Mesenteric fat pad (tissue), 1 donor: ENCODE data around the gene VAV2. TPM values are rescaled to one million over a fixed set of nuclear protein-coding genes. Genes with fewer than 3 reads are reported as not detected.

Source experiments
- DNase-seq: peaks from one replicate; pipeline ENCODE4 v3.0.0-alpha.2; 2020; ENCODE audit warnings: low spot score
- total RNA-seq: library from RNA; stranded (reverse); fragmentation: NEBNext Ultra II Directional; extraction: Animal tissue kit (Norgen Biotek cat#: 25700); gene quantifications from one replicate; pipeline ENCODE4 v1.2.1, GENCODE V29; 2021
- donor health status: DM: yes; HTN: yes; CAD: no.

The VAV2 gene
- total RNA-seq, 1 donor from 2014 or later, result 19.3 TPM

DNA sequence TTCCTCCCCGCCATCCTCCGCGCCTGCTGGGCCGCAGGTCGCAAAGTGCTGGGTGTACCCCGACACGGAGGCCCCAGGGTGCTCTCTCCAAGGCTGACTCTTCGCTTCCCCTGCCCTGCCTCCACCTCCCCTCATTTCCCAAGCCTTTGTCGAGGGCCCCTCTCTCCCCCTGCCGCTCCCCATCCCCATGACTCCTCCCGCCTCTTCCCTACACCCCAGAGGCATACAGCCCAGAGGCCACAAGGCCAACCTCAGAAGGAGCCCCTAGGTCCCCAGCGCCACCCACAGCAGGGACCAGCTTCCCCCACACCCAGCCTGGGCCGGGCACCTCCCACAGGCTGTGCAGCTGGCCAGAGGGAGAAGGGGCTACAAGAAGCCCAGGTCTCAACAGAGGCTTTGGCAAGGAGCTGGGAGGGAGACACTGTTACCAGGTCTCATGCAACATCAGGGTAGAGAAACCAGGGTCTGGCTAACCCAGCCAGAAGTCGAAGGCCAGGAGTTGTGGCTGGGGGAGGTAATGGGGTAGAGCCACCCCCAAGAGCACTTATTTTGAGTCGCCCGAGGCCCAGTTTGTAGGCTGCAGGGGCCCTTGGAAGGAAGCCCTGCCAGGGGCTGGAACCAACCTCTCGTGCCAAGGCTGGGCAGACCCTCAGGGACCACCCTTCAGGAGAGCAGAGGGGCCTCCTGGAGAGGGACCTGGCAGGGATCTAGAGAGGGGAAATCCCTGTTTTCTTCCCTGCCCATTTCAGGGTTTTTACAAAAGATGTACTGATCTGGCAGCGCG is 229.4 kb downstream of the VAV2 start:
- peak; percentile 72 for DNase-seq

DNA sequence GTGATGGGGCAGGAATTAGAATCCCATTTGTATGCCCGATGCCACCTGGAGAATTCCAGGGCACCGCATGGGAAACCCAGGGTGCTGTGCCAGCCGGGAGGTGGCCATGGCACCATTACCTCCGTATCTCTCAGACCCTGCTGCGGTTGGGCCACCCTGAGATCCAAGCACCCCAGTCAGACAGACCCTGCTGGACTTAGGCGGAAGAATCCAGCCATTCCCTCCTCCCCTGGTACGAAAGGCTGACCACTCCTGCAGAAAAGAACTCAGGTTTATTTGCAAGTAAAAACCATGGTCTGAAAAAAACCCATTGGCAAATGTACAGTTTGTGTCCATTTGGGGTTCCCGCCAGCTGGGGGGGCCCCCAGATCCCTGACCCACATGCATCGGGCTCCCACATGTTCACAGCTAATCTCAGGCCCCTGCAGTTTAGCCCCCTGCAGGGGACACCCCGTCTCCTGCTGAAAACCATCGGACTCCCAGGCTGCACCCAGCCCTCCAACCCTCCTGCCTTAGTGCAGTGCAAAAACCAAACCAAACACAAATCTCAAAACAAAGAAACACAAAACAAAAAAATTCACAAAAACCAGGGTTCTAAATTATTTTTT is 230.4 kb downstream of the VAV2 start:
- peak; percentile 60 for DNase-seq

DNA sequence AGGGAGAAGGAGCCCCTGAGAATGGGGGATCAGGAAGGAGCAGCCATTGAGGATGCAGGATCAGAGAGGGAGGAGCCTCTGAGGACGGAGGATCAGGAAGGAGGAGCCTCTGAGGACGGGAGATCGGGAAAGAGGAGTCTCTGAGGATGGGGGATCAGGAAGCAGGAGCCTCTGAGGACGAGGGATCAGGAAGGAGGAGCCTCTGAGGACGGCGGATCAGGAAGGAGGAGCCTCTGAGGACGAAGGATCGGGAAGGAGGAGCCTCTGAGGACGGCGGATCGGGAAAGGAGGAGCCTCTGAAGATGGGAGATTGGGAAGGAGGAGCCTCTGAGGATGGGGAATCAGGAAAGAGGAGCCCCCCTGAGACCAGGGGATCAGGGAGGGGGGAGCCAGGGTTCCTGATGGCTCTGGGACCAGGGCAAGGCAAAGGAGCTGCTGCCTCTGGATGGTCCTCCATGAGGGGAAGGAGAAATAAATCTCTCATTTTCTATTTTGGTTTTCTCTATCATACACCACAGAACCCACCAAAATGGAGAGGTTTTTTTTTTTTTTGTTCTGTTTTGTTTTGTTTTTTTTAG is 231.3 kb downstream of the VAV2 start:
- peak; percentile 59 for DNase-seq

DNA sequence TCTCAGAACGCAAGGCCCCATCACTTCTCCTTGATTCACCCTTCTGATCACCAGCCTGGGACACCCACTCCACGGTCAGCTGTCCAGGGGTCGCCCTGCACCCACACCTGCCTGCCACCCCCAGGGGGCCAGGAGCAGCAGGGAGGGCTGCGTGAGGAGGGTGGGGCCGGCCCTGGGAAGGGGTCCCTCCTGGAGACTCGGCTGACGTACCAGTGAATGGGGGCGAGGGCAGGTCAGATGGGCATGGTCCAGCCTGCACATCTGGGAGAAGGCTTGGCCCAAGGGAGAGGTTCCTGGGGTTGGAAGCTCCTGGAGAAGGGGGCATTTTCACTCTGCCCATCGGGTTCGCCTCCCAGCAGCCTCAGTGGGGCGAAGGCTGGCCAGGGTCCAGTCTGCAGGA is 232.2 kb downstream of the VAV2 start:
- DNase-seq, result peak; percentile 86

DNA sequence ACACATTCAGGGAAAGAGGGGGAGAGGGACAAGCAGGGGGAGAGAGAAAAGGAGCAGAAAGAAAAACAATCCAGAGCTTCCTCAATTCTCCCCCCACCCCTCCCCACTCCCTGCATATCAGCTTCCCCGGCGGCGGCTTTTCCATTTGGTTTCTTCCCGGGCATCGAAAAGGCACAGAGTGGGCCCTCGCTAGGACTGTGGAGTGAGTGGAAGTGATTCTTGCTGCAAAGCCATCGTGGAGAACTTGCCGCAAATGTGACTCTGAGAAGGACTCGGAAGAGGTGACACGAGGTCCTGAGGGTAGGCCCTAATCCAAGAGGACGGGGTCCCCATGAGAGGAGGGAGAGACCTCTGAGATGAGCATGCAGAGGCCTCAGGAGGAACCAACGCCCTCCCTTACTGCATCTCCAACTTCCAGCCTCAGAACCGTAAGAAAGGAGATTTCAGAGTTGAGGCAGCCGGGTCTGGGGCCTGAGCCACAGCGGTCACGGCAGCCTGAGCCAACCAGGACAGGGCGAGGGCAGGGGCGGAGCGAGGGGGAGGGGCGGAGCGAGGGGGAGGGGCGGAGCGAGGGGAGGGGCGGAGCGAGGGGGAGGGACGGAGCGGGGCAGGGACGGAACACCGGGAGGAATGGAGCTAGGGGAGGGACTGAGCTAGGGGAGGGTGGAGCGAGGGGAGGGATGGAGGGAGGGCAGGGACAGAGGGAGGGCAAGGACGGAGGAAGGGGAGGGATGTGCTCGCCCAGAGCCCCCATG is 232.8 kb downstream of the VAV2 start:
- peak; percentile 87 for DNase-seq

DNA sequence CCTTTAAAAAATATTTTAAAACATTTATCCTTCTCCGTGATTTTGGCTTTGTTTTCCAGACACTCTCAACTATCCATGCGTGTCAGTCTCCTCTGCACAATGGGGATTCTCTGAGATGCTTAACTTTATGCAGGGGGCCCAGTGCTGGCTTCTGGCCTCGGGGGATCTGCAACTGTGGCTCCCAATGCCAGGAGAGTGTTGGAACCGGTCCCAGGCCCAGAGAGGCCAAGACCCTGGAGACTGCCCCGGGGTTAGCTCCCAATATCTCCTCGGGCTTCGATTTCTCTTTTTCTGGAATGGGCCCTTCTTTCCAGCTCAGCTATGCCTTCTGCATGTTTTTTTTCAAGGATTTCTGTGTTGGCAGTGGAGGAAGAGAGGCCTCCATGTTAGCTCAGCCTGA is 233.9 kb downstream of the VAV2 start:
- peak; percentile 26 for DNase-seq

DNA sequence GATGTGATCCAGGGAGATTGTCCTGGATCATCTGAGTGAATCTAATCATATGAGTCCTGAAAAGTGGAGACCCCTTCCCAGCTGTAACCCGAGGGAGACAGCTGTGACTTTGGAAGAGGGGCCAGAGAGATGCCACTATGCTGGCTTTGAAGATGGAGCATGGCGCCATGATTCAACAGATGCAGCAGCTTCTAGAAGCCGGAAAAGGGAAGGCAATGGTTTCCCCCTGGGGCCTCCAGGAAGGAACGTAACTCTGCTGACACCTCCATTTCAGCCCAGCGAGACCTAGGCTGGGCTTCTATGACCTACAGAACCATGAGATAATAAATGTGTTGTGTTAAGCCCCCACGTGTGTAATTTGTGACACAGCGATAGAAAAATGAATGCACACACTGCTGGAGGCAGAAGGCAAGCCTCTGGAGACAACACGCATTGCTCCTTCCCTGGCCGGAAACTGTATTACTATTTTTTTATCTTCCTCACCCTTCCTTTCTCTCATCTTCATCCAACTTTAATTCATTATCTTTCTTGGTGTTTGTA is 237.4 kb downstream of the VAV2 start:
- no peak for DNase-seq

DNA sequence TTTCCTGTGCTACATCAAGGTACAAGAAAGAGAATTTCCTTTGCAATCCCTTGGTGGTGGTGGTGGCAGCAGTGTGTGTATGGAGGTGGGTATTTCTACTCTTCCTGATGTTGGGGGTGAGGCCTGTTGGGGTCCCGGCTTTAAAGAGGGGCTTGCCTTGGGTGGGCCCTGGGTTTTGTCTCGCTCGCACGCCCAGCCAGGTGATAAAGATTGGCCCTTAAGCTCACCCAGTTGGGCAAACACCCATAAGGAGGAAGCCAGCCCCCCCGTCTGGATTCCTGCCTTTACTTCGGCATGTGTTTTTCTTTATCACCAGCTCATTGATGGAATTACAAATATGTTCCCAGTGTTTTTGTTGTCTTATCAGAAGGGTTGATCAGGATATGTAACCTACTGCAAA is 237.9 kb downstream of the VAV2 start:
- peak; percentile 77 for DNase-seq

DNA sequence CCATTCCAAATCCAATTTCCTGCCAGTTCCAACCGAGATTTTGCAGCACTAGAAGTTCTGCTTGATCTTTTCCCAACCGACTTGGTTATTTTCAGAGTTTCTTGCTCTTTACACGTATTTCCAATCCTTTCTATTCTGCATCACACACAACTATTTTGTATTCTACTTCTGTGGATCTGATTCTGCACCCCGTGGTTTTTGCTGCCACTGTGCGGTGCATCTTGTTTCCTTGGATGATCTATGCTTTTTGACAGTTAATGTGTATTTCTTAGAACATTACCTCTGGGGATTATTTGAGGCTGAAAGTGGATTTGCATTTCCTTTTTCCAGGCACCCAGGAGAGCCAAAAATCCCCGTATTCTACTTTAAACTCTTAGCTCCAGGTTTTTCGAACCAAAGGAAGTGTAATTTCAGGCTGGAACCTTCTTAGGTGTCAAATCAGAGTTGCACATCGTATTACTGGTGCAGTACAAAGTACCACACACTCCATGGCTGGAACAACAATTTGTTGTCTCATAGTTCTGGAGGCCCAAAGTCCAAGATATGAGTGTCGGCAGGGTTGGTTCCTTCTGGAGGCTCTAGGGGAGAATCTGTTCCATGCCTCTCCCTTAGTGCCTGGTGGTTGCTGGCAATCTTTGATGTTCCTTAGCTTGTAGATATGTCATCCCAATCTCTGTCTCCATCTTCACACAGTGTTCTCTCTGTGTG is 239.2 kb downstream of the VAV2 start:
- DNase-seq, result no peak

DNA sequence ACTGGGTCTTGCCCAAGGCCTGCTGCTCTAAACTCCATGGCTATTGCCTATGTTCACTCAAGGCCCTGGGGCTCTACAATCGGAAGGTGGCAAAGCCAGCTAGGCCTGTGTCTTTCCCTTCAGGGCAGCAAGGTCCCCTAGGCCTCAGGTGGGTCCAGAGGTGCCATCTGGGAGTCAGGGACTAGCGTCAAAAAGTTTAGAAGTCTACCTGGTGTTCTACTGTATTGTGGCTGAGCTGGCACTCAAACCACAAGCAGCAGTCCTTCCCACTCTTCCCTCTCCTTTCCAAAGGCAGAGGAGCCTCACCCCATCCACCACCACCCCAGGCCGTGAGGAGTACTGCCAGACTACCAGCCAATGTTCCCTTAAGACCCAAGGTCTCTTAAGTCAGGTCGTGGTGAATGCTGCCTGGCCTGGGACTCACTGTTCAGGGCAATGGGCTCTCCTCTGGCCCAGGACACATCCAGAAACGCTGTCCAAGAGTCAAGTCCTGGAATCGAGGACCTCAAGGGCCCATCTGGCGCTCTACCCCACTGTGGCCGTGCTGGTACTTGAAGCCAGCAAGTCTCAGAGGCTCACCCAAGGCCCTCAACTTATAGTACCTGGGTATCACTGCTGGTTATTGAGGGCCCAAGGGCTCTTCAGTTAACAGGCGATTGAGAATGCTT is 241.0 kb downstream of the VAV2 start:
- peak; percentile 64 for DNase-seq

DNA sequence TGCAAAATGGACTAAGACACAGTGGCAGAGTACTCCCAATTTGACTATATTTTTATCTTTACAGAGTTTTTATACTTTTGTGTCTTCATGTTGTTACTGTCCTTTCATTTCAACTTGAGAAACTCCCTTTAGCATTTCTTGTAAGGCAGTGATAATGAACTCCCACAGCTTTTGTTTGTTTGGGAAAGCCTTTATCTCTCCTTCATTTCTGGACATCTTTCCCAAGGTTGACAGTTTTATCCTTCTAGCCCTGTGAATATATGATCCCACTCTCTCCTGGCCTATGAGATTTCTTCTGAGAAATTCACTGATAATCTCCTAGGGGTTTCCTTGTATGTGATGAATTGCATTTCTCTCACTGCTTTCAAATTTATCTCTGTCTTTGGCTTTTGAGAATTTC is 244.8 kb downstream of the VAV2 start:
- DNase-seq, result no peak

DNA sequence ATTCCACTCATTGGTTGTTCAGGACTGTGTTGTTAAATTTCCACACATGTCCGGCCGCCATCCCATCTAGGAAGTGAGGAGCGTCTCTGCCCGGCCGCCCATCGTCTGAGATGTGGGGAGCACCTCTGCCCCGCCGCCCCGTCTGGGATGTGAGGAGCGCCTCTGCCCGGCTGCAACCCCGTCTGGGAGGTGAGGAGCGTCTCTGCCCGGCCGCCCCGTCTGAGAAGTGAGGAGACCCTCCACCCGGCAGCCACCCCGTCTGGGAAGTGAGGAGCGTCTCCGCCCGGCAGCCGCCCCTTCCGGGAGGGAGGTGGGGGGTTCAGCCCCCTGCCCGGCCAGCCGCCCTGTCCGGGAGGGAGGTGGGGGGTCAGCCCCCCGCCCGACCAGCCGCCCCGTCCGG is 247.6 kb downstream of the VAV2 start:
- peak; percentile 73 for DNase-seq

DNA sequence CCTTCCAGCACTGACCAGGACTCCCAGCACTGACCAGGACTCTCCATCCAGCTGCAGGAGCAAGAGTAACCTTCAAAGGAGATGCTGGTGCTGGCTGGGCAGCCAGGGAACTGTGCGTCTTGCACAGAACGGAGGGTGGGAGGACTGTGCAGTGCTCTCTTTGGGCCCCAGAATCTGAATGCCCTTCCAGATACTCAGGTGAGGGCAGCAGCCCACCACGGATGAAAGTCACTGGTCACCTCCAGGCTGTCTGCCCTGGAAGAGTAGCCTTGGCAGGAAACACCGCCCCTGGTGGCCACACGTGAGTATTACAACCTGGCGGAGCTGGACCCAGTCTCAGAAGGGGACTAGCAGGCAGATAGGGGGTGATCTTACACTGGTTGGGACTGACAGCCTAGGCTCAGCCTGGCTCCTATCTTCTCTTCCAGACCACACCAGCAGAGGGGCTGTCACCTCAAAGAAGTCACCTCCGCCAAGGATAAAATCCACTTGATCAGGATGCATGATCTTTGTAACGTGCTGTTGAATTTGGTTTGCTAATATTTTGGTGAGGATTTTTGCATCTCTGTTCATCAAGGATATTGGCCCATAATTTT is 249.2 kb downstream of the VAV2 start:
- DNase-seq, result peak; percentile 92

DNA sequence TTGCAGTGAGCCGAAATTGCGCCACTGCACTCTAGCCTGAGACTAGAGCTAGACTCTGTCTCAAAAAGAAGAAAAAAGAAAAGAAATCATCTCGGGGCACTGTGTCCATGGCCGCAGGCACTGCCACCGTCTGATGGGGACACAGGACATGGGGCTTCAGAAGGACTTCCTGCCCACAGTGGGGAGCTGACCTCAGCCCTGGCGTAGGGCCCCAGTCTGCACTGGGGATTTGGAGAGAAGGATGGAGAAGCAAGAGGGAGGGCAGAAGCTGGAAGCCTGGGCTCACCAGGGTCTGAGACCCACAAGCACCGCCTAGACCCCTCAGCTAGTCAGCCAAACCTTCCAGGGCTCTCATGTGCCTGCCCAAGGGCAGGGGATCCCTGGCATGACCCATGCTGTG is 249.9 kb downstream of the VAV2 start:
- peak; percentile 82 for DNase-seq

DNA sequence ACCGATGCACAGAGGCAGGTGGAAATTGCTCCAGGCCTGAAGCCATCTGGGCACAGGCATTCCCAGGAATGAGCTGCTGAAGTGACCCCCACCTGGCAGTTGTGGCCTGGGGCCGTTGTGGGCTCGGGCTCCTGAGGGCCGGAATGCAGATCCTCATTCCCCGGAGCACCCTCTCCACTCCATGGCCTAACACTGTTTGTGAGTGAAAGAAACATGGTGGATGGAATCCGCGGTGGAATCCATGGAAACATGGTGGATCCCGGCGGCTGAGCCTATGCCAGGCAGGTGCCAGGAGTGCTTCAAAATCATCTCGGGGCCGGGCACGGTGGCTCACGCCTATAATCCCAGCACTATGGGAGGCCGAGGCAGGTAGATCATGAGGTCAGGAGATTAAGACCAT is 250.4 kb downstream of the VAV2 start:
- peak; percentile 87 for DNase-seq

DNA sequence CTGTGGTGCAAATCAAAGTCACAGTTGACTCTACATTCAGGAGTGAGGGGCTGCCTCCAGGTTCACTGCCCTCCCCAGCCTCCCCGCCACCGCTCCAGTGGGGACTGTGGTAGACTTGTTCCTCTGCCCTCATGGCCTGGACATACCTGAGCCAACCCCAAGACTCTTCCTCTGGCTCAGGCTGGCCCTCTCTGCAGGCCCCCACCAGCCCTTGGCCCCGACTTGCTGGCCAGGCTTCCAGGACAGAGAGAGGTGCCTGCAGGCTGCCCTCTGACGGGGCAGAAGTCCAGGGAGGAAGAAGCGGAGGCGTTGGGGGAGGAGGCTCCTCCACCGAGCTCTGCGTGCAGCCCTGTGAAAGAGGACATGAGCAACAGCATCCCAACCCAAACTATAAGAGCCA is 251.2 kb downstream of the VAV2 start:
- DNase-seq, result peak; percentile 82

DNA sequence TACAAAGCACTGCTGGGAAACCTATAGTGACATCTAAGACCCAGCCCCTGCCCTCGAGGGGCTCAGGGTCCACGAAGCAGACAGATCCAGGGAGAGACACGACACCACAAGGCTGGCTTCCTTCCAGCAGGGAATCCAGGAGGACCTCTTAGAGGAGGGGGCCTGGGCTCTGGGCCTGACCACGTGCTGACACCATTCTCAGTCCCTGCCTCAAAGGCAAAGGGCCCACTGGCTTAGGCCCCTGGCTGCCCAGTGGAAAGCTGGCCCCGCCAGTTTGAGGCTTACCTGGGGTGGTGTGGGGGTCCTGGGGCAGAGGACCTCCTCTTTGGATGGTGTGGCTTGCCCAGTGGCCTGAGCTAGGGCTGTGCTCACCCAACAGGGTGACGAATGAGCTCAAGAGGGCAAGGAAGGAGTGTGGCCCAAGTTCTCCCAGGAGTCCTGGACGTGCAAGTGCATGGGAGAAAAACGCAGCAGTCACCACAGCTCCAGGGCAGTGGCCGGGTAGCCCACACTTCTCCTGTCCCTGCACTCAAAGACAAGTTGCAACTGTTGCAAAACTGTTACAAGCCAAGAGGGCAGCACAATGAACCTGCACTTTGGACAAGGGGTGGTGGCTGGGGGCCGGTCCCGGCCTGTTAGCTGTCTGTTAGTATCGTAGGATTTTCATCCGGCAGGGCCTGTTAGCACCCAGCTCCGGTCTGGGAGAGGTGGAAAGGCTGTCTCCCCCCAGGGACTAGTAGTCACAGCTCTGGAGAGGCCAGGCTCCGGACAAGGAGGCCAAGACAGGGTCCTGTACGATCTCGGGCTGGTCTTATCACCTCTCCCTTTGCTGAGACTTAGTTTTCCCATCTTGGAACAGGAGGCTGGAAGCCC is 252.5 kb downstream of the VAV2 start:
- DNase-seq, result peak; percentile 80

DNA sequence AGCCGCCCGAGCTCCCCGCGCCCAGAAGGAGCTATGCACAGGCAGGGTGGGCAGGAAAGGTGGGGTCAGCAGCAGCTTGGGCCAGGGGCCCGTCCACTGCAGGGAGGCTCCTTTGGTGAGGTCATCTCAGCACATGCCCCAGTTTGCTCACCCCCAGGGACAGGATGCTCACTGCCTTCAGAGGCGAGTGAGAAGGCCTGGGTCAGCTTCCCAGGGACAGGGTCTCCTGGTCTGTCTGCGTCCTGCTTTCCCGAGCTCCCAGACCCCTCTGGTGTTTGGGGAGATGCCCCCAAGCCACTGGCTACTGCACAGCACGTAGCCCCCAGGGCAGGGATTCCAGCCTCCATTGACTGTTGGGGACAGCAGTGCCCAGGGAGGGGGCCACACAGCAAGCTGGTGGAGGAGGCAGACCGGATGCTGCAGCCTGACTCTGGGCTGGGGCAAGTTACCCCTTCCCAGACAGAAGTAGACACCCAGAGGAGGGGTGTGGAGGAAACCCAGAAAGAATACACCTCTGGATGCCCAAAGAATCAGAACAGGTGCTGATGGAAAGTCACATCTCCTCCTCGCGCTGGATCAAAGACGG is 253.4 kb downstream of the VAV2 start:
- DNase-seq, result peak; percentile 87
